GM19351 (cell line): ENCODE data around the gene ALKBH3.

Experiments used
- ATAC-seq: cut with Tn5 transposase; IDR thresholded peaks from one replicate; pipeline ENCODE4 v1.9.1; 2021; ENCODE audit warnings: mild to moderate bottlenecking, moderate library complexity; ENCODE audit not compliant: unreplicated experiment

The ALKBH3 gene

DNA sequence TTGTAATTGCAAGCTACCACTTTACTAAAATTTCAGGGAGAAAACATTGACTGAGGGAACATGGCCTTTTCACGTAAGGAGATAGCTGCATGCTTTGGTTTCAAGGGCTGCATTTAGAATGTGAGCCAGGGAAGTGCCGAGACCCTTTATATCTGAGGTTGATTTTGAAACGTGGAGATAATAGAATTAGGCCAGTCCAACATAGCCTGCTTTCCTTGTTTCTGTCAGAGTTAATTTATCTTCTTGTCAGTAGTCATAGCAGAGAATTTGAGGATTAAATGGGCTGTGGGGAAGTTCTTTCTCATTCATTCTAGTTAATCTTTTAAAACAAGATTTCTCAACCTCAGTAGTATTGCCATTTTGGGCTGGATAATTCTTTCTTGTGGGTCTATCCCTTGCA, 12.2 kb downstream of the ALKBH3 start:
- ATAC-seq, result no peak

DNA sequence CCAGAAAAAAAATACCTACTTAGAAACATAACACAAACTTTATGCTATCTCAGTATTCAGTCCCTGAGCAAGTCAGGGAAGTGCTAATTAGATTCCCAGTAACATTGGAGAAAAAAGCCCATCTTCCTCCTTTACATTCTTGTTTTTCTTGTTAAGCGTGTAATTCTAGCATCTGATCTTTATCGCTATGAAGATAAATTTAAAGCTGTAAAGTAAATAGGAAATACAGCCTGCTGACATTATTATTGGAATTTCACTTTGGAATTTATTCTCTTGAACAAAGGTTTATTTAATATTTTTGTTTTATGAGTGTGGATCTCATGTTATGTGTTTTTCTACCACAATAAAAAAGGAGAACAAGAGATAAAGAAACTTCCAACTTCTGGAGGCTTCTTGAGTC, 13.9 kb downstream of the ALKBH3 start:
- no peak for ATAC-seq

DNA sequence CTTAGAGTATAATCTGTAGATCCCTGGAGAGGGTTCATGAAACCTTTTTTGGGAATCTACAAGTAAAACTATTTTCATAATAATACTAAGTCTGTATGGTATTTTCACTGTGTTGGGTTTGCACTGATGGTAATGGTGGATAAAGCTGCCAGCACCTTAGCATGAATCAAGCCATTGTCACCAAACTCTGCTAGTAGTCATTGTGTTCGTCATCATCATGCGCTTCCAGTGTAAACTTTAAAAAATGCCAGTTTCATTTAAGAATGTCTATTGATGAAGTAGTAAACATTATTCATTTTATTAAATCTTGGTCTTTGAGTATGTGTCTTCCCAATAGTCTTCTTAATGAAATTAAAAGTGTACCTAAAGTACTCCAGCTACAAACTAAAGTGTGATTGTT, 15.0 kb downstream of the ALKBH3 start:
- no peak for ATAC-seq

DNA sequence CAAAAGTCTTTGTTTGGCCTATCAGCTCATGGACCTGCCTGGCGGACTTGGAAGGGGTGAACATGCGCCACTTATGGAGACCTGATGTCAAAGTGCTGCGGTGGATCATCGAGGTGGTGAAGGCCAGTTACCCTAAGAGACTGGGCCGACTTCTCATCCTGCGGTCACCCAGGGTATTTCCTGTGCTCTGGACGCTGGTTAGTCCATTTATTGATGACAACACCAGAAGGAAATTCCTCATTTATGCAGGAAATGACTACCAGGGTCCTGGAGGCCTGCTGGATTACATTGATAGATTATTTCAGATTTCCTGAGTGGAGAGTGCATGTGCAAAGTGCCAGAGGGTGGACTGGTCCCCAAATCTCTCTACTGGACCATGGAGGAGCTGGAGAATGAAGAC, 17.9 kb downstream of the ALKBH3 start:
- no peak for ATAC-seq

DNA sequence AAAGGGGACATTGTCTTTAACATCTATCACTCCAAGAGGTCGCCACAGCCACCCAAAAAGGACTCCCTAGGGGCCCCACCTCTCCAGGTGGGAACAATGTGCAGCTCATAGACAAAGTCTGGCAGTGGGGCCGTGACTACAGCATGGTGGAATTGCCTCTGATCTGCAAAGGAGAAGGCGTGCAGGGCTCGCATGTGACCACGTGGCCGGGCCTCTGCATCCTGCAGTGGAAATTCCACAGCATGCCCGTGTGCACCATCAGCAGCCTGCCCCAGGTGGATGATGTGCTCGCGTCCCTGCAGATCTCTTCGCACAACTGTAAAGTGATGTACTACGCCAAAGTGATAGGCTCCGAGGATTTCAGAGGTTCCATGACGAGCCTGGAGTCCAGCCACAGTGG, 18.5 kb downstream of the ALKBH3 start:
- ATAC-seq, result no peak

DNA sequence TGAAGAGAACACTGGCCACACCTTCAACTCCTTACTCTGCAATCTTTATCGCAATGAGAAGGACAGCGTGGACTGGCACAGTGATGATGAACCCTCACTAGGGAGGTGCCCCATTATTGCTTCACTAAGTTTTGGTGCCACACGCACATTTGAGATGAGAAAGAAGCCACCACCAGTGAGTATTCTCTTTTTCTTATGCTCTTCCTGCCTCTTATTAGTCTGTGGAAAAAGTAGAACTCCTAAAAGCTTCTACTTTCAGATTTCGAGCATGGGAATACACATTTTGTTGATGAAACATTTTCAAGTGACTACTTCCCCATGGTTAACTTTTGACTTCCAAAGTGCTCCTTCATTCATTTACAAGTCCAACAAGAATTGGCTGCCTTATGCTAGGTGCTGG, 20.9 kb downstream of the ALKBH3 start:
- ATAC-seq, result no peak

DNA sequence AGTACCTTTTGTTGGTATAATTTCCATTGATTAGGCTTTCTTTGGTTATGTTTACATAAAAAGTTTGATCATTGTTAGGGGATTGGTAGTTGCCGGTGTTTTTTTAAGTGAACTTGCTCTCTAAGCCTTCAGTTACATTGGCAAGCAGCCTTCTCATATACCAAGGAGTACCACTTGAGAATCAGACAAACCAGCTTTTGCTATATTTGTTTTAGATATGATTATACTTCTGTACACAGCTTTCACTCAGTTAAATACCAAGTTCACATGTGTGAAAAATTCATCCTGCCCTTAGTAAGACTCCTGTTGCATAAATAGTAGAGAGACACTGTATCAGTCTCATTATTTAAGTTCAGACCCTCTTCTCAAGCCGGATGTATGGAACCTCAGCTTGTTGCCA, 22.4 kb downstream of the ALKBH3 start:
- ATAC-seq, result no peak

DNA sequence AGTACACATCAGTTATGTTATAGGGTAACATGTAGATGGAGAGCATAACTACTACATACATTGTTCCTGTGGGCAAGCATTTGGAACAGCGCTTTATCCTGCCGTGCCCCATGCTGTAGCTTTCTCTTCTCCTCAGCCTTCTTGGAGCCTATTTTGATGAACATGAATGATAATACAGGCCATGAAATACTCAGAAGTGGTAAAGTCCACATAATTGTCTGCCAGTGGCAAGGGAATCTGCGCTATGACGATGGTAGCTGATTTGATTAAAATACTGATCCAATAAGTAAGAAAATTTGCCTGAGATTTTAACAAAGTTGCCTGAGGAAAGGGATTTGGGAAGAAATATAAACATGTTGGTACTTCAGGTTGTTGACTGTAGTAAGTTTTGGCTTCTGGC, 23.3 kb downstream of the ALKBH3 start:
- ATAC-seq, result no peak

DNA sequence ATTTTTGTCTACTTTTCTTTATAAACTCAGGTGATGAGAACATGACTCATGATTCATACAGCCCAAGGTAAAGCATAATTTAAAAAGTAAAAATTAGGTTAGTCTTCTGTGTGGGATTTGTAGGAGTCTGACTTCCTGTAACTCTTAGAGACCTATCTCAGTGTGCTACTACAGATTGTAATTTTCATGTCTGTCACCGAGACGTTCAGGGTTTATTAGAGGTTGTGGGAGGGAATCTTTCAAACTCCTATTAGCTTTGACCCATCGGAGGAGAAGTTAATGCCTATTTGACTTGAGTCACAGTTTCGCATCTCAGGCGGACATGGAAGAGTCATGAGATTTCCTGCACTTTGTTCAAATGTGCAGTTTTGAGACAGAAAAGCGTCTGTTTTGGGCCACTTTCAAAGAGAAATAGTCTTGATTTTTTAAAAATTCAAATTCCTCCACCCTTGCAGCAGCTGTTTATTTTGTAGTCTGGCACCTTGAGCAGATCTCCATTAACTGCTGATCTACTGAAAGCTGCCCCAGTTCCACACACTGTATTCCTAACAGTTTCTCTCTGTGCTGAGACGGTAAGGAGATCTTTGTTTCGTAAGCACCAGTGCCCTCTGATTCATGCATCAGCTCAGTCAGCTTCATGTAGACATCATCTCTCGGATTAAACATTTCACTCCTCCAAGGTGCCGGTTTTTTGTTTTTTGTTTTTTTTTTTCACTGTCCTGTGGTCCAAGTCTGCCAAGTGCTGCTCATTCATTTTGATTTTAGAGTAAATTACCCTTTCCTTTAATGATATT, 24.3 kb downstream of the ALKBH3 start:
- no peak for ATAC-seq

DNA sequence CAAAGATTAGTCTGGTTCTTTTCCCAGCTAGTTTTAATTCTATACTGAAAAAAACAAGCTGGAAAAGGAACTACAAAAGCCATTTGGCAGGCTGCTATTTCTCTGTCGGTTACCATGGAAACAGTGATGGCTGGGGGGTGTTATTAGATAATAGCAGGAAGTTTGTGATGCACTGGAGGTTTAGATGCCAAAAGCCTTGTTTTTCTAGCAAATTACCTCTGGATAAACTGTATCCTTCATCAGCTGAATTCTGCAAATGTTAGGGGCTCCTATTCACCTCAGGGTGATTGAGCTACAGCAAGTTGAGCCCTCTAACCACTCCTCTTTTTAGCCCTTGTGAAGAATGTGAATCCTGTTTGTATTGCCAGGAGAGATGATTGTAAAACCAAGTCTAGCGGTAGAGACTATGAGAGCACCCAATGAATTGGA, 25.2 kb downstream of the ALKBH3 start:
- no peak for ATAC-seq

DNA sequence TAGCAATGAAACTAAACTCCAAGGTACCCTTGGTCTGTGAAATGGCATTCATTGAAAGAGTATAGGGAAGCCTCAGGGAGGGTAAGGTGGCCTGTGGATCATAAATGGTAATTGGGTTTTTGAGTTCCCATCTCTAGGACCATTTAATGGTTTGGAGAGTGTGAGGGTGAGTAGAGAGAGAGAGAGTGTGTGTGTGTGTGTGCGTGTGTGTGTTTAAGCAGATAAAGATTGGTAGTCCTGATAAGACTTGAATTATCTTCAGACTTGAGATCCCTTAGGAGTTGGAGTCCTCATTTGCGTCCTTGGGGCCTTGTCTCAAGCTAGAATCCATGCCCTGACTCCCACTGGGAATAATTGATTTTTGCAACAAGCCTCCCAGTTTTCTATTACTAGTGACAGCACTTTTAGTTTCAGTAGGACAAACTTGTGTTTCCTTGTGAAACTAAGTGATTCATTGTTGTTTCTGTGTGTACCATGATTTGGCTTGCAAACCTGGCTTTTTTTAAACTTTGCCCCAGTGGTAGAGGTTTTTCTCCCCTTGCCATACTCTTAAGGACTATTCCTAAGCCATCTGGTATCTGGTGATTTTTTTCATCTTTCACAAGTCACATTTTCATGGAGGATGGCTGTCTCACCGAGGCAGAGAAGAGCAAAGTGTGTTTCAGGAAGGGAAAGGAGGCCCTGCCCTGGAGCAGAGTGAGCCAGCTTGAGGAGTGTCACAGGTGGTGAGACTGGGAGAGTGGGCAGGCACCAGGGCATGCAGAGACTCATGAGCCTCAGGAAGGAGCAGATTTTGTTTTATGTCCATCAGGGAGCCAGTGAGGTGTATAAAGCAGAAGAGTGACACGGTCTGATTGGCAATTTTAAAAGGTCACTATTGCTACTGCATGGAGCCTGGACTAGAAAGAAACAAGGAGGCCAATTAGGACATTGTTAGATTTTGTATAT, 26.7 kb downstream of the ALKBH3 start:
- no peak for ATAC-seq

DNA sequence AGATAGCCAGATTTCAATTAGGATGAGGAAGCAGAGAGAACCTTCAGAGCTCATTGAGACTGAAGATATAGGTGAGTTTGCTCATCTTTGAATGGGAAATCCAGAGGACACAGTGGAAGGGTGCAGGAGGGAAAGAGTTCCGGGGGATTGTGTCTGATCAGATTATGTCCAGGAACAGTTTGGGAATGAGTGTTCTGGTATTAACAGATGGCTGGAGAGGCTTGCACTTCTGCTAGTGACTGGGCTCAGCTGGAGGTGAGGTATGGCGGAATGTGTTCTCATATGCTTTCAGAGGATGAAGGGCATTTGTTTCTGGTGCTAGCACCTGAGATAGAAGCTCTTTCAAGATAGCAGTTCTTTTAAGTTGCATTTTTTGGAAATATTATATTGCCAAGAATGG, 27.6 kb downstream of the ALKBH3 start:
- no peak for ATAC-seq

DNA sequence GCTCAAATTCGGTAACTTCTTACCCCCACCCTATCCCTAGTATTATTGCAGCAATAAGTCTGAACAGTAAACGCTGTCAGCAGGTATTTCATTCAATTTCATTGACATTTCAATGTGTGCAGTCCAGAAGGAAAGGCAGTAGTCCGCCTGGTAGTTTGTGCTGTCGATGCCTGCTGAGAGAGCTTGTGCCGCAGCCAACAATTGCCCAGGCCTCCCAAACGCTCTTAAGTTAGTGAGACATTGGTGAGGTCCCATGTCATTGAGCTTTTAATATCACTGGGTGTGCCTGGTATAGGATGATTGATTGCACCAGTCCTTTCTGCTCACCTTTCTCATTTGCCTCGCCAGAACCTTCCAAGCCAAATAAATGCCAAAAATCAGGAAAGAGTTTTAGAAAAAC, 28.1 kb downstream of the ALKBH3 start:
- ATAC-seq, result no peak

DNA sequence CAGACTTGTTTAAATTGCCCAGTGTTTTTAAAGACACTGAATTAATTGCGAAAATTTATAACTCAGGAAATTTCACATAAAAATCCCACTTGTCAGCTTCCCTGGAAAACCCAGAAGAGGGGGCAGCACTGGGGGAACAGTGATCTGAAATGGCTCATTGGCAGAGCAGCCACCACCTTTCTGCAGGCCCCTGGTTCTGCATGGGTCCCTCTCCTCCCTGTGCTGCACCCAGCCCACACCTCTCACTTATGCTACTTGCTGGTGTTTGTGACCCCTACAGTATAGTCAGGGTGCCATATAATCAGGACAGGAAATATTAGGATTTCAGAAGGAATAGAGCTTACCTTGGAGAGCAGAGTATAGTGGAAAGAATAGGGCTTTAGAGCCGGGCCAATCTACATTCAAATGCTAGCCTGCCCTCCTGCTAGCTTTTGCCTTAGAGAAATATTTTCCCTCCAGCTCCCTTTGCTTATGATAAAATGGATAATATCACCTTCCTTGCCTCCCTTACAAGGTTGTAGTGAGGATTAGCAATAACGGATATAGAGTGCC, 33.3 kb downstream of the ALKBH3 start:
- ATAC-seq, result no peak

DNA sequence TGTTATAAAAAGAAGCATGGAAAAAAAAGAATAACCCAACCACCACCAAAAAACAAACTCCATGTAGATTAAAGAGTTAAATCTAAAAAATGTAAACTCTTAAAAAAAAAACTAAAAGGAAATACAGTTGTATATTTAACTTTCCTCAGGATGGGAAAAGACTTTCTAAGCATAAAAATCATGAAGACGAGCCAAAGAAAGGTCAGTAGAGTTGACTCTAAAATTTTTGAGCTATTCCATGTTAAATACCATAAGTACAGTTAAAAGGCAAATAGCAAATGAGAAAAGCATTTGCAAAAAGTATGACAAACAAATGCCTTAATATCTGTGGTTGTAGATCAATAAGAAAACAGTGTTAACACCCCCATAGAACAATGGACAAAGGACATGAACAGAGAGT, 33.8 kb downstream of the ALKBH3 start:
- ATAC-seq, result no peak

DNA sequence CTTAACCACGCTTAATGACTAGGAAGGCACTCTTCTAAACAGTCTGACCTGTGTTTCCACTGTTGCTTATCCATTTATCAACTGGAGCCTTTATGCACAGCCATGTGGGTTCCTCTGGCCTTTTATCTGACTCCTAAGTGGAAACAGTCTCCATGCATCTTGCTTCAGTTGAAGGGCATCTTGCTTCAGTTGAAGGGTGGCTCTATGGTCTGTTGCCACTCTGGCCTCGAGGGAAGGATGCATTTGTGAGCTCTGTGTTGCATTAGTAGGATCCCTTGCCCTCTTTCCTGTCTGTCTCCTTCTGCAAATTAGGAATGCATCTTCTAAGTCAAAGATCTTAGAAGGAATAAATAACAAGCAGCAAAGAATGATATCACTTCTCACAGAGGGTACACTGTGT, 36.0 kb downstream of the ALKBH3 start:
- no peak for ATAC-seq

DNA sequence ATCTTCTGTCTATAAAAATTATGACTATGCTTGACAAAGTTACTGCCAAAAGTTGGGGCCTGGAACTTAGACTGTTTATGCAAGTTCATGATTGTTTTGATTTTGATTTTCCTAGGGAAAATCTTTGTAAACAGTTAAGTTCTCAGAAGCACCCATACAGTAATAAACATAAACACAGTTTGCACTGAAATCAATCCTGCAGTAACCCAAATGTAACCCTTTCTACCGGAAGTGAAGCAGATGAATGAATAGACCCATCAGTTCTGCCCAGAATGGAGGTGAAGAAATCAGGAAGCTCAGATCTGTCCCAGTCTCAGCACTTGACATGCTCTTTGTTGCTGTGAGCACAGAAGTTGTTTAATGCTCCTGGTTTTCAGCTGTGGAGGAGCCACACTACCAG, 37.2 kb downstream of the ALKBH3 start:
- no peak for ATAC-seq

DNA sequence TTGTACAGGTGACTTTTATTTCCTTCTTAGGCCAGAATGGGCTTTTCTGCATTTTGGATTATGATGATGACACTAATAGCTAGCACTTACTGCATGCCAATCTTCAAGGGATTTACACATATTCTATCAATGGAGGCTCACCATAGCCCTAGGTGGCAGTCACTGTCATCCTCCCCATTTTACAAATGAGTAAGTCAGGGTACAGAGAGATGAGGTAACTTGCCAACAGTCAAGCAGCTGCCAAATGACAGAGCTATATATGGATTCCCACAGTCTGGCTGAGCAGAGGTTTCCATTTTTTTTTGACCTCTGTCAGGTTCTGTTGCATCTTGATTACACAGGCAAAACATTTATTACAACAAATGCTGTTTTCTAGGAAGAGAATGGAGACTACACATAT, 38.0 kb downstream of the ALKBH3 start:
- ATAC-seq, result no peak

DNA sequence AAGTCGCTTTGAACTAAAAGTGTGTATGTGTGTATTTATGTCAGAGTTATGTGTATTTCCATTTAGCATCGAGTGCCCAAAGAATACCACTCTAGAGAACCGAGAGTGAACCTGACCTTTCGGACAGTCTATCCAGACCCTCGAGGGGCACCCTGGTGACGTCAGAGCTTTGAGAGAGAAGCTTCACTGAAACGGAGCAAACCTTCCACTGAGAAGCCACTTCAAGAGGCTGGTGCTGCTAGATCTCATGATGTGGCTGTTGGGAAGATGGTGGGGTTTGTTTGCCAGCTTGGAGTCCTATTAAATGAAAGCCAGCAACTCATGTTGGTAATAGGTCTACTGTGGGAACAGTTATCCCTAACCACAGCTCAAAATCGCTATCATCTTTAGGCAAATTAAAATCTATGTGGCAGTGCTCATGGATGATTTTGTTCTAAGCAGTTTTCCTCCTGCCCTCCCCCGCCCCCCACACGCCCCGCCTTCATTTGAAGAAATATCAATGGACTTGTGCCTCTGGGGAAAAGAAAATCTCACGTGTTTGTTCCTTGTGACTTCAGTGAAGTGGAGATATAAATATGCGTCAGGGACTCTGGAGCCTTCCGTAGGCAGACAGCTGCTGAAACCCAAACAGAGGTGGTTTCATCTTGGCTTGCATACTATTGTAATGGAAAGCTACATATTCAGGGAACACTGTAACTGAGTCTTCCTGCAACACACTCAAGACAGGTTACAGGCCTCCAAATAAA, 39.4 kb downstream of the ALKBH3 start:
- ATAC-seq, result no peak

DNA sequence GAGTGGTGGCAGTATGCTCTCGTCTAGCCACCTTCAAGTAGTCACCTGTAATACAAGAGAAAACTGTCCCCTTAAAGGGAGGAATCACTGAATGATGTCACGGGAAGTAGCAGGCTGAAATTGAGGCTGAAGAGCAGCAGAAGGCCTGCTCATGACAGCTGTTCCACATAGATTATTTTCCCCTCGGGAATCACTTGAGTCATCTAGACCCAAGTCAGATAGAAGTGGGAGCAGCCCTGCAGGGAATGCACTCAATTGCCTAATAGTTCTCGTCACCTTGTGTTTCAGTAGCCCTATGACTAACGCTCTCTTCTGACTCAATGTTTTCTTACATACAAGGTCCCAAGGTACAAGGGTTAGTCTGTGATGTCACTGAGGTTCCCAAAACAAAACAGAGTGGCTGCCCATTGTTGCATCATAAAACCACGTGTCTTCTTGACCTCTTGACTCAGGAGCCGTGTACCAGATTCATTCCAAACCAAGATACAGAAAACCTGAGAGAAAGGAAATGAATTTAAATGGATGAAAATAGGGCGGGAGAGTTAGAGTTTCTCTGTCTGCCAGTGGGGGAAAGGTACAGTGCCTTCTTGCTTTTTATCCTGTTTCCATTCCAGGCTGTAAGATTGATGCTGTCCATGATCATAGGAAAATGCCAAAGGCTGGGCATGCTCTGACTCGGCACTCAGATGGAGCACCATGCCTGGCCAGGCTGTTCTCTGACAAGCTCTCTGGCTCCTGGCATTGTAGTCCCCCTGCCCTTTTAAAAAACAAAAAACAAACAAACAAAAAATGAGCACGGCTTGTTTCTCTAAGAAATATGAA, 40.2 kb downstream of the ALKBH3 start:
- no peak for ATAC-seq
